Neural progenitor cell (in vitro differentiated cells): Measurements from ENCODE around the gene ZMYND8. TPM values are rescaled to one million over a fixed set of nuclear protein-coding genes. Genes with fewer than 3 reads are reported as not detected.

ENCODE experiments used
- DNase-seq: peaks from one replicate; pipeline ENCODE4 v3.0.0-alpha.2; 2016; ENCODE audit warnings: low spot score
- H2AFZ ChIP-seq: fragments of 200-600 bp; sonication (generic); replicated peaks from 2 replicates; pipeline ENCODE4 v1.6.1; 2016; ENCODE audit warnings: antibody characterized with exemption
- H3F3A ChIP-seq: fragments of 200-600 bp; sonication (generic); 2 replicates; pipeline ENCODE4 v1.6.1; 2016; ENCODE audit warnings: antibody characterized with exemption, low read depth
- H3K27ac ChIP-seq: fragments of 200-600 bp; sonication (generic); 2 replicates; pipeline ENCODE4 v1.5.1; 2016; ENCODE audit warnings: mild to moderate bottlenecking
- H3K27me3 ChIP-seq: fragments of 200-600 bp; sonication (generic); 2 replicates; pipeline ENCODE4 v1.6.1; 2016; ENCODE audit warnings: mild to moderate bottlenecking, moderate library complexity
- H3K36me3 ChIP-seq: fragments of 200-600 bp; sonication (generic); 2 replicates; pipeline ENCODE4 v1.5.1; 2016
- H3K4me1 ChIP-seq: fragments of 200-600 bp; sonication (generic); 2 replicates; pipeline ENCODE4 v1.6.1; 2016; ENCODE audit warnings: mixed run types
- H3K4me2 ChIP-seq: fragments of 200-600 bp; sonication (generic); 2 replicates; pipeline ENCODE4 v1.6.1; 2016
- H3K4me3 ChIP-seq: fragments of 200-600 bp; sonication (generic); 2 replicates; pipeline ENCODE4 v1.5.1; 2016
- H3K79me2 ChIP-seq: fragments of 200-600 bp; sonication (generic); 2 replicates; pipeline ENCODE4 v1.6.1; 2016; ENCODE audit warnings: low read depth
- H3K9ac ChIP-seq: fragments of 200-600 bp; sonication (generic); 2 replicates; pipeline ENCODE4 v1.6.1; 2016
- H3K9me3 ChIP-seq: fragments of 200-600 bp; sonication (generic); 2 replicates; pipeline ENCODE4 v1.5.1; 2016; ENCODE audit warnings: low read depth
- H4K20me1 ChIP-seq: fragments of 200-600 bp; sonication (generic); 2 replicates; pipeline ENCODE4 v1.6.1; 2016; ENCODE audit warnings: low read depth
- H3K27ac Mint-ChIP-seq: 3 replicates; pipeline ENCODE4 v1.8.0; 2021; ENCODE audit warnings: mixed read lengths
- H3K27me3 Mint-ChIP-seq: 2 replicates; pipeline ENCODE4 v1.8.0; 2022; ENCODE audit warnings: low read depth, mild to moderate bottlenecking, inconsistent platforms, moderate library complexity, mixed read lengths; ENCODE audit not compliant: insufficient read depth
- H3K36me3 Mint-ChIP-seq: 3 replicates; pipeline ENCODE4 v1.8.0; 2021; ENCODE audit warnings: mixed read lengths
- H3K4me1 Mint-ChIP-seq: 3 replicates; pipeline ENCODE4 v1.8.0; 2021; ENCODE audit warnings: mixed read lengths
- H3K4me3 Mint-ChIP-seq: 3 replicates; pipeline ENCODE4 v1.8.0; 2021; ENCODE audit warnings: mild to moderate bottlenecking, moderate library complexity, mixed read lengths
- H3K9me3 Mint-ChIP-seq: 3 replicates; pipeline ENCODE4 v1.8.0; 2020; ENCODE audit warnings: mixed read lengths
- CTCF ChIP-seq: fragments of 200-600 bp; sonication (generic); IDR thresholded peaks from 2 replicates; pipeline ENCODE4 v1.5.1; 2017; ENCODE audit warnings: antibody characterized with exemption, mild to moderate bottlenecking
- EZH2 ChIP-seq: fragments of 200-600 bp; sonication (generic); IDR thresholded peaks from 2 replicates; pipeline ENCODE4 v1.6.1; 2017; ENCODE audit warnings: antibody characterized with exemption, mild to moderate bottlenecking, moderate library complexity
- EZH2phosphoT487 ChIP-seq: fragments of 200-600 bp; sonication (generic); IDR thresholded peaks from 2 replicates; pipeline ENCODE4 v1.6.1; 2017; ENCODE audit warnings: antibody characterized with exemption
- total RNA-seq: library from RNA; depleted of rRNA; stranded (reverse); fragments of >200 nt; gene quantifications from 2 replicates; pipeline ENCODE4 v1.2.3, GENCODE V29; 2015; ENCODE audit warnings: low replicate concordance

ZMYND8 gene
- total RNA-seq, 1 donor from 2014 or later: 59.4 TPM

- H3K27me3 Mint-ChIP-seq: peaks cover 3% of the 10 kb centered on the region
- no peaks in the 10 kb centered on the region for H3K4me1 ChIP-seq
- no peak overlapping the region for H3K4me2 ChIP-seq
- no peaks in the 10 kb centered on the region for H3K9me3 Mint-ChIP-seq
- peaks cover 2% of the 10 kb centered on the region for H3K4me1 Mint-ChIP-seq
- DNase-seq: no peak
- TF ChIP-seq EZH2phosphoT487 (no peak), EZH2 (no peak), CTCF (no peak)
- H3K4me3 Mint-ChIP-seq: no peak overlapping the region
- no peaks in the 10 kb centered on the region for H3K36me3 ChIP-seq
- H3K79me2 ChIP-seq: peaks cover 100% of the 10 kb centered on the region
- H3K27ac Mint-ChIP-seq: peak overlapping the region; percentile 21
- peaks cover 37% of the 10 kb centered on the region for H4K20me1 ChIP-seq
- H3K9ac ChIP-seq: no peak overlapping the region
- H3K9me3 ChIP-seq: no peaks in the 10 kb centered on the region
- no peak overlapping the region for H3K4me3 ChIP-seq
- peaks cover 14% of the 10 kb centered on the region for H3F3A ChIP-seq
- H3K27ac ChIP-seq: peak overlapping the region; percentile 30
- H2AFZ ChIP-seq: no peak overlapping the region
- H3K27me3 ChIP-seq: no peaks in the 10 kb centered on the region
- peaks cover 20% of the 10 kb centered on the region for H3K36me3 Mint-ChIP-seq
Observed at GRCh38 chr20:47269309-47270165, 87.0 kb downstream of the ZMYND8 start.

GRCh38 chr20:47267621-47268020 lies 88.9 kb downstream of the ZMYND8 start:
- Mint-ChIP-seq H3K36me3 (peaks cover 28% of the 10 kb centered on the region), H3K27ac (no peak overlapping the region), H3K4me3 (no peak overlapping the region), H3K4me1 (no peaks in the 10 kb centered on the region), H3K27me3 (peaks cover 3% of the 10 kb centered on the region), H3K9me3 (no peaks in the 10 kb centered on the region)
- no peaks in the 10 kb centered on the region for H3K27me3 ChIP-seq
- TF ChIP-seq CTCF (no peak), EZH2 (no peak), EZH2phosphoT487 (no peak)
- H3K79me2 ChIP-seq: peaks cover 97% of the 10 kb centered on the region
- peaks cover 46% of the 10 kb centered on the region for H4K20me1 ChIP-seq
- DNase-seq: no peak
- H3K27ac ChIP-seq: no peak overlapping the region
- H3F3A ChIP-seq: peaks cover 5% of the 10 kb centered on the region
- peaks cover 4% of the 10 kb centered on the region for H3K4me1 ChIP-seq
- H3K4me3 ChIP-seq: no peak overlapping the region
- H3K4me2 ChIP-seq: no peak overlapping the region
- H3K9me3 ChIP-seq: no peaks in the 10 kb centered on the region
- no peak overlapping the region for H3K9ac ChIP-seq
- H3K36me3 ChIP-seq: no peaks in the 10 kb centered on the region
- no peak overlapping the region for H2AFZ ChIP-seq

GRCh38 chr20:47266847-47267515 lies 89.5 kb downstream of the ZMYND8 start:
- no peaks in the 10 kb centered on the region for H3K4me1 Mint-ChIP-seq
- peaks cover 33% of the 10 kb centered on the region for H3K36me3 Mint-ChIP-seq
- TF ChIP-seq EZH2phosphoT487 (no peak), EZH2 (no peak), CTCF (no peak)
- H3K27ac Mint-ChIP-seq: no peak overlapping the region
- Histone ChIP-seq H3K4me3 (no peak overlapping the region), H4K20me1 (peaks cover 45% of the 10 kb centered on the region), H3K9ac (no peak overlapping the region), H3K9me3 (no peaks in the 10 kb centered on the region), H3K27ac (no peak overlapping the region), H3K4me2 (no peak overlapping the region), H3K79me2 (peaks cover 97% of the 10 kb centered on the region), H3K27me3 (no peaks in the 10 kb centered on the region), H3K4me1 (peaks cover 4% of the 10 kb centered on the region), H2AFZ (no peak overlapping the region), H3K36me3 (no peaks in the 10 kb centered on the region), H3F3A (peaks cover 8% of the 10 kb centered on the region)
- H3K4me3 Mint-ChIP-seq: no peak overlapping the region
- H3K9me3 Mint-ChIP-seq: no peaks in the 10 kb centered on the region
- no peak for DNase-seq
- no peaks in the 10 kb centered on the region for H3K27me3 Mint-ChIP-seq
